Gastroesophageal sphincter (tissue), 3 donors: ENCODE data around the gene HBZ.

Experiments used
- CTCF ChIP-seq, 4 experiments: fragments of 200-600 bp in 2 of 4; fragments of 450-650 bp in 2 of 4; sonication (generic) in 1 of 4; IDR thresholded peaks; one replicate each; pipeline ENCODE4 v1.5.1; 2017 to 2019; ENCODE audit warnings: antibody characterized with exemption in 4 of 4, mild to moderate bottlenecking in 2 of 4, moderate library complexity in 2 of 4
- EP300 ChIP-seq: sonication (generic); formaldehyde crosslinking; IDR thresholded peaks from one replicate; pipeline ENCODE4 v1.6.1; 2017; ENCODE audit warnings: antibody characterized with exemption, mild to moderate bottlenecking
- POLR2A ChIP-seq, 2 donors: fragments of 450-650 bp; IDR thresholded peaks; one replicate each; pipeline ENCODE4 v1.6.1; 2017; ENCODE audit warnings: antibody characterized with exemption in 2 of 2, mild to moderate bottlenecking in 2 of 2, moderate library complexity in 1 of 2
- POLR2AphosphoS5 ChIP-seq: sonication (generic); formaldehyde crosslinking; IDR thresholded peaks from one replicate; pipeline ENCODE4 v1.6.1; 2017; ENCODE audit warnings: antibody characterized with exemption

- TF ChIP-seq EP300 (no peak), CTCF (IDR thresholded peaks at IDR 0.05) (no peak), POLR2A (IDR thresholded peaks at IDR 0.05) (no peak), POLR2AphosphoS5 (no peak)
Observed at GRCh38 chr16:154217-155030, 2.0 kb downstream of the HBZ start.
